Measurements from ENCODE around the gene HSPB6. TPM values are rescaled to one million over a fixed set of nuclear protein-coding genes. Genes with fewer than 3 reads are reported as not detected.

The HSPB6 gene
- total RNA-seq, 1 experiment from 2014 or later, result 0.71 TPM

GRCh38 chr19:35736913-35737886, 19.6 kb downstream of the HSPB6 start:
- H3K36me3 Mint-ChIP-seq (ENCODE audit: insufficient read depth, unreplicated experiment), result peaks cover 75% of the 10 kb centered on the region
- CTCF ChIA-PET, result interaction anchor here (0.6 to 1.7 kb wide), 5 partner anchors 11 to 89 kb away, joined by 3 to 5 read pairs (median 3); partner anchors contain the start of genes COX6B1 and LIN37
- peak overlapping the region; percentile 45 for H3K27ac Mint-ChIP-seq (ENCODE audit: unreplicated experiment)
- no peak overlapping the region for H3K4me3 Mint-ChIP-seq (ENCODE audit: low read depth, unreplicated experiment)
- no peaks in the 10 kb centered on the region for H3K27me3 Mint-ChIP-seq (ENCODE audit: unreplicated experiment)
- no TSS peak for BruUV-seq (replicated peaks)
- peaks cover 7% of the 10 kb centered on the region for H3K4me1 Mint-ChIP-seq (ENCODE audit: low read depth, unreplicated experiment)
- peak; percentile 16 for TF ChIP-seq CTCF (IDR thresholded peaks at IDR 0.05; ENCODE audit: unreplicated experiment)
- H3K9me3 Mint-ChIP-seq (ENCODE audit: low read depth, unreplicated experiment), result no peaks in the 10 kb centered on the region
- DNase-seq, result peak; percentile 34
- intact Hi-C loops (cut with micrococcal nuclease; ENCODE audit: unreplicated experiment), result no loop called here

- Mint-ChIP-seq H3K36me3 (ENCODE audit: insufficient read depth, unreplicated experiment) (peaks cover 72% of the 10 kb centered on the region), H3K4me3 (ENCODE audit: low read depth, unreplicated experiment) (no peak overlapping the region), H3K9me3 (ENCODE audit: low read depth, unreplicated experiment) (no peaks in the 10 kb centered on the region), H3K27me3 (ENCODE audit: unreplicated experiment) (no peaks in the 10 kb centered on the region), H3K27ac (ENCODE audit: unreplicated experiment) (peak overlapping the region; percentile 1), H3K4me1 (ENCODE audit: low read depth, unreplicated experiment) (no peaks in the 10 kb centered on the region)
- intact Hi-C loops (cut with micrococcal nuclease; ENCODE audit: unreplicated experiment), result no loop called here
- no TSS peak for BruUV-seq (replicated peaks)
- DNase-seq, result no peak
- TF ChIP-seq CTCF (IDR thresholded peaks at IDR 0.05; ENCODE audit: unreplicated experiment), result no peak
- CTCF ChIA-PET, result interaction anchor here (1.2 kb wide), 1 partner anchor 224 kb away, joined by 3 read pairs; no protein-coding TSS in a partner anchor
Measured at GRCh38 chr19:35734889-35735288, 21.9 kb downstream of the HSPB6 start.

- CTCF ChIA-PET, result interaction anchor here (1.2 kb wide), 1 partner anchor 224 kb away, joined by 3 read pairs; no protein-coding TSS in a partner anchor
- Mint-ChIP-seq H3K27me3 (ENCODE audit: unreplicated experiment) (no peaks in the 10 kb centered on the region), H3K9me3 (ENCODE audit: low read depth, unreplicated experiment) (no peaks in the 10 kb centered on the region), H3K4me1 (ENCODE audit: low read depth, unreplicated experiment) (no peaks in the 10 kb centered on the region), H3K4me3 (ENCODE audit: low read depth, unreplicated experiment) (no peak overlapping the region), H3K27ac (ENCODE audit: unreplicated experiment) (peak overlapping the region; percentile 1), H3K36me3 (ENCODE audit: insufficient read depth, unreplicated experiment) (peaks cover 69% of the 10 kb centered on the region)
- no peak for DNase-seq
- BruUV-seq (replicated peaks), result no TSS peak
- intact Hi-C loops (cut with micrococcal nuclease; ENCODE audit: unreplicated experiment), result no loop called here
- no peak for TF ChIP-seq CTCF (IDR thresholded peaks at IDR 0.05; ENCODE audit: unreplicated experiment)
Measured at GRCh38 chr19:35734273-35734672, 22.6 kb downstream of the HSPB6 start.

- CTCF ChIA-PET, result interaction anchor here (1.2 kb wide), 1 partner anchor 223 kb away, joined by 3 read pairs; no protein-coding TSS in a partner anchor
- Mint-ChIP-seq H3K27ac (ENCODE audit: unreplicated experiment) (peak overlapping the region; percentile 1), H3K4me3 (ENCODE audit: low read depth, unreplicated experiment) (no peak overlapping the region), H3K9me3 (ENCODE audit: low read depth, unreplicated experiment) (no peaks in the 10 kb centered on the region), H3K36me3 (ENCODE audit: insufficient read depth, unreplicated experiment) (peaks cover 67% of the 10 kb centered on the region), H3K4me1 (ENCODE audit: low read depth, unreplicated experiment) (no peaks in the 10 kb centered on the region), H3K27me3 (ENCODE audit: unreplicated experiment) (no peaks in the 10 kb centered on the region)
- DNase-seq, result no peak
- intact Hi-C loops (cut with micrococcal nuclease; ENCODE audit: unreplicated experiment), result no loop called here
- no TSS peak for BruUV-seq (replicated peaks)
- TF ChIP-seq CTCF (IDR thresholded peaks at IDR 0.05; ENCODE audit: unreplicated experiment), result no peak
Measured at GRCh38 chr19:35733180-35734125, 23.4 kb downstream of the HSPB6 start.
